GM12878 (cell line): Measurements from ENCODE around the gene EWSR1. TPM values are rescaled to one million over a fixed set of nuclear protein-coding genes. Genes with fewer than 3 reads are reported as not detected.

Experiments
- ATAC-seq: fragments of 200-7000 bp; cut with Tn5 transposase; 3 replicates; pipeline ENCODE4 v1.9.1; 2020; ENCODE audit warnings: mild to moderate bottlenecking, moderate library complexity
- BruUV-seq: library from RNA; stranded (reverse); fragments of 400-500 nt; replicated peaks from 2 replicates; lab custom pipeline; 2021; lab: Mats Ljungman, UMichigan
- CTCF ChIA-PET: fragments of 300-600 bp; sonication (Branson Sonifier 250); formaldehyde crosslinking; extraction: SDS; loops from one replicate; lab custom pipeline; 2021; ENCODE audit warnings: inconsistent platforms; lab: Yijun Ruan, JAX
- POLR2A ChIA-PET: fragments of 350-600 bp; formaldehyde crosslinking; extraction: SDS; loops from one replicate; lab custom pipeline; 2021; ENCODE audit warnings: inconsistent platforms; lab: Charles Lee
- RAD21 ChIA-PET: fragments of 300-600 bp; sonication (Branson Sonifier 250); formaldehyde crosslinking; loops from one replicate; lab custom pipeline; 2023; ENCODE audit warnings: antibody characterized with exemption; ENCODE audit not compliant: unreplicated experiment; lab: Charles Lee
- SMC1A ChIA-PET: fragments of 300-600 bp; sonication (Branson Sonifier 250); formaldehyde crosslinking; loops from one replicate; lab custom pipeline; 2023; ENCODE audit not compliant: unreplicated experiment, uncharacterized antibody; lab: Charles Lee
- DNase-seq: peaks from one replicate; pipeline ENCODE4 v3.0.0-alpha.2; 2011; ENCODE audit warnings: low read depth, low spot score
- FAIRE-seq: peaks from 3 replicates; lab custom pipeline; 2011; peaks lifted over from hg19 to GRCh38; lab: Jason Lieb, UNC
- H2AFZ ChIP-seq: 2 replicates; pipeline ENCODE4 v1.6.0; 2011; ENCODE audit warnings: low read depth, low read length, control low read depth; ENCODE audit not compliant: control insufficient read depth
- H3K27ac ChIP-seq: 2 replicates; pipeline ENCODE4 v1.5.1; 2011; ENCODE audit warnings: control low read depth; ENCODE audit not compliant: control insufficient read depth, insufficient read depth
- H3K27me3 ChIP-seq, 2 experiments: replicated peaks in 1 of 2; 2 replicates each; pipeline versions ENCODE4 v1.6.0 to v1.6.1; 2011; ENCODE audit warnings: low read length in 1 of 2; ENCODE audit not compliant: control insufficient read depth in 2 of 2, insufficient read depth in 2 of 2
- H3K36me3 ChIP-seq, 2 experiments: 2 replicates each; pipeline ENCODE4 v1.5.1; 2011; ENCODE audit warnings: low read length in 1 of 2; ENCODE audit not compliant: control insufficient read depth in 2 of 2, insufficient read depth in 2 of 2
- H3K4me1 ChIP-seq: 2 replicates; pipeline ENCODE4 v1.6.1; 2011; ENCODE audit warnings: mild to moderate bottlenecking, low read length, moderate library complexity, mixed read lengths; ENCODE audit not compliant: control insufficient read depth, insufficient read depth
- H3K4me2 ChIP-seq: 2 replicates; pipeline ENCODE4 v1.6.0; 2011; ENCODE audit warnings: control low read depth; ENCODE audit not compliant: control insufficient read depth, insufficient read depth
- H3K4me3 ChIP-seq: fragments of 200-600 bp; sonication (generic); 2 replicates; pipeline ENCODE4 v1.5.1; 2016
- H3K79me2 ChIP-seq: 2 replicates; pipeline ENCODE4 v1.6.0; 2011; ENCODE audit warnings: low read length; ENCODE audit not compliant: control insufficient read depth, insufficient read depth
- H3K9ac ChIP-seq: 2 replicates; pipeline ENCODE4 v1.8.0; 2011; ENCODE audit warnings: low read length, control low read depth, mixed read lengths; ENCODE audit not compliant: control insufficient read depth, insufficient read depth
- H3K9me3 ChIP-seq: replicated peaks from 3 replicates; pipeline ENCODE4 v1.5.1; 2011; ENCODE audit warnings: mild to moderate bottlenecking, low read length; ENCODE audit not compliant: control insufficient read depth, insufficient read depth
- H4K20me1 ChIP-seq: 2 replicates; pipeline ENCODE4 v1.6.0; 2011; ENCODE audit not compliant: control insufficient read depth, insufficient read depth
- BHLHE40 ChIP-seq, 2 experiments: fragments of 450-650 bp in 1 of 2; IDR thresholded peaks; 2 replicates each; pipeline ENCODE4 v1.6.1; 2011 to 2017; ENCODE audit warnings: low read depth in 2 of 2, borderline replicate concordance in 1 of 2, improper control_type of control experiment in 1 of 2, low read length in 1 of 2, mild to moderate bottlenecking in 1 of 2
- ELK1 ChIP-seq: IDR thresholded peaks from 2 replicates; pipeline ENCODE4 v1.6.1; 2012; ENCODE audit warnings: low read depth, low read length, improper control_type of control experiment
- LARP7 ChIP-seq: fragments of 450-650 bp; IDR thresholded peaks from 2 replicates; pipeline ENCODE4 v1.6.1; 2017; ENCODE audit warnings: mild to moderate bottlenecking
- MYC ChIP-seq: IDR thresholded peaks from 2 replicates; pipeline ENCODE4 v1.6.1; 2011; ENCODE audit warnings: mild to moderate bottlenecking, low read length, moderate library complexity, inconsistent platforms; ENCODE audit not compliant: insufficient read depth, insufficient replicate concordance, insufficient read length, severe bottlenecking
- PML ChIP-seq: IDR thresholded peaks from 2 replicates; pipeline ENCODE4 v1.6.1; 2012; ENCODE audit warnings: low read length, inconsistent platforms
- POLR2AphosphoS5 ChIP-seq: IDR thresholded peaks from 2 replicates; pipeline ENCODE4 v1.6.1; 2011; ENCODE audit warnings: mild to moderate bottlenecking, low read length, inconsistent platforms
- SMARCA5 ChIP-seq: fragments of 450-650 bp; IDR thresholded peaks from 2 replicates; pipeline ENCODE4 v1.6.1; 2017; ENCODE audit warnings: mild to moderate bottlenecking
- ZBED1 ChIP-seq: IDR thresholded peaks from 2 replicates; pipeline ENCODE4 v1.6.1; 2016; ENCODE audit warnings: borderline replicate concordance
- WGBS: methylation state at CpG from one replicate; pipeline ENCODE4 v1.1.6; 2016; ENCODE audit warnings: low lambda C conversion rate; ENCODE audit not compliant: insufficient replicate concordance, insufficient coverage; ENCODE audit errors: missing lambda C conversion rate; 5-methylcytosine and 5-hydroxymethylcytosine counted together
- in situ Hi-C: fragments of 300-500 bp; cut with MboI; formaldehyde crosslinking; loops from 9 replicates; pipeline ENCODE4 v1.14.3; 2018; ENCODE audit warnings: mixed read lengths
- intact Hi-C: fragments of 100-400 bp; cut with micrococcal nuclease; formaldehyde crosslinking; loops from one replicate; pipeline ENCODE4 v1.14.2; 2022; ENCODE audit not compliant: unreplicated experiment
- polyA plus RNA-seq, 11 experiments: library from polyadenylated mRNA; depleted of rRNA in 4 of 11; unstranded in 6 of 11; stranded (reverse) in 5 of 11; fragments of >200 nt; fragmentation: Nextera tagmentation in 4 of 11; fragmentation: Illumina TruSeq in 1 of 11; extraction: Ambion mirVana in 4 of 11; extraction: Trizol in 1 of 11; gene quantifications; 1 replicate in 1 of 11; 2 replicates in 10 of 11; pipeline versions ENCODE4 v1.2.1 to v1.2.3, GENCODE V29; 2011 to 2016; ENCODE audit warnings: inconsistent platforms in 2 of 11, missing spikeins in 2 of 11, low read depth in 1 of 11
- total RNA-seq, 4 experiments: library from RNA; depleted of rRNA in 3 of 4; stranded (reverse); fragments of >200 nt in 3 of 4; fragmentation: Illumina TruSeq in 1 of 4; extraction: Trizol in 1 of 4; gene quantifications; 2 replicates each; pipeline versions ENCODE4 v1.2.1 to v1.2.3, GENCODE V29; 2013 to 2021
- TF ChIP-seq, protein P1 (sequence below): fragments of 450-650 bp; IDR thresholded peaks from 2 replicates; pipeline ENCODE4 v1.6.1; 2017; ENCODE audit warnings: mild to moderate bottlenecking, moderate library complexity
- TF ChIP-seq, protein P2 (sequence below): IDR thresholded peaks from 2 replicates; pipeline ENCODE4 v1.6.1; 2011; ENCODE audit warnings: low read depth, mild to moderate bottlenecking, low read length, moderate library complexity, borderline replicate concordance; ENCODE audit errors: extremely low read depth

Gene EWSR1
- total and polyA plus RNA-seq, 10 of the 15 experiments (the other 5 are each of a cell fraction or from before 2014, with no cell fraction given): 130 to 480 (median 356) TPM

GRCh38 chr22:29267462-29267857, 608 bp upstream of the EWSR1 start (continued):
- TF ChIP-seq, protein P1, sequence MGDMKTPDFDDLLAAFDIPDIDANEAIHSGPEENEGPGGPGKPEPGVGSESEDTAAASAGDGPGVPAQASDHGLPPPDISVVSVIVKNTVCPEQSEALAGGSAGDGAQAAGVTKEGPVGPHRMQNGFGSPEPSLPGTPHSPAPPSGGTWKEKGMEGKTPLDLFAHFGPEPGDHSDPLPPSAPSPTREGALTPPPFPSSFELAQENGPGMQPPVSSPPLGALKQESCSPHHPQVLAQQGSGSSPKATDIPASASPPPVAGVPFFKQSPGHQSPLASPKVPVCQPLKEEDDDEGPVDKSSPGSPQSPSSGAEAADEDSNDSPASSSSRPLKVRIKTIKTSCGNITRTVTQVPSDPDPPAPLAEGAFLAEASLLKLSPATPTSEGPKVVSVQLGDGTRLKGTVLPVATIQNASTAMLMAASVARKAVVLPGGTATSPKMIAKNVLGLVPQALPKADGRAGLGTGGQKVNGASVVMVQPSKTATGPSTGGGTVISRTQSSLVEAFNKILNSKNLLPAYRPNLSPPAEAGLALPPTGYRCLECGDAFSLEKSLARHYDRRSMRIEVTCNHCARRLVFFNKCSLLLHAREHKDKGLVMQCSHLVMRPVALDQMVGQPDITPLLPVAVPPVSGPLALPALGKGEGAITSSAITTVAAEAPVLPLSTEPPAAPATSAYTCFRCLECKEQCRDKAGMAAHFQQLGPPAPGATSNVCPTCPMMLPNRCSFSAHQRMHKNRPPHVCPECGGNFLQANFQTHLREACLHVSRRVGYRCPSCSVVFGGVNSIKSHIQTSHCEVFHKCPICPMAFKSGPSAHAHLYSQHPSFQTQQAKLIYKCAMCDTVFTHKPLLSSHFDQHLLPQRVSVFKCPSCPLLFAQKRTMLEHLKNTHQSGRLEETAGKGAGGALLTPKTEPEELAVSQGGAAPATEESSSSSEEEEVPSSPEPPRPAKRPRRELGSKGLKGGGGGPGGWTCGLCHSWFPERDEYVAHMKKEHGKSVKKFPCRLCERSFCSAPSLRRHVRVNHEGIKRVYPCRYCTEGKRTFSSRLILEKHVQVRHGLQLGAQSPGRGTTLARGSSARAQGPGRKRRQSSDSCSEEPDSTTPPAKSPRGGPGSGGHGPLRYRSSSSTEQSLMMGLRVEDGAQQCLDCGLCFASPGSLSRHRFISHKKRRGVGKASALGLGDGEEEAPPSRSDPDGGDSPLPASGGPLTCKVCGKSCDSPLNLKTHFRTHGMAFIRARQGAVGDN: peak; percentile 58; the same call in 1 of the 2 replicates
- TF ChIP-seq, protein P2, sequence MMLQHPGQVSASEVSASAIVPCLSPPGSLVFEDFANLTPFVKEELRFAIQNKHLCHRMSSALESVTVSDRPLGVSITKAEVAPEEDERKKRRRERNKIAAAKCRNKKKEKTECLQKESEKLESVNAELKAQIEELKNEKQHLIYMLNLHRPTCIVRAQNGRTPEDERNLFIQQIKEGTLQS: no peak
- TF ChIP-seq SMARCA5: 0 out of 2 replicates have a peak, but pooled peaks have one; percentile 0
- 0 out of 2 replicates have a peak, but pooled peaks have one; percentile 8 for TF ChIP-seq POLR2AphosphoS5
- TF ChIP-seq BHLHE40 (IDR thresholded peaks at IDR 0.05; ENCODE audit: borderline replicate concordance in 1 of 2, low read depth in 2 of 2, low read length in 1 of 2): no peak

DNA sequence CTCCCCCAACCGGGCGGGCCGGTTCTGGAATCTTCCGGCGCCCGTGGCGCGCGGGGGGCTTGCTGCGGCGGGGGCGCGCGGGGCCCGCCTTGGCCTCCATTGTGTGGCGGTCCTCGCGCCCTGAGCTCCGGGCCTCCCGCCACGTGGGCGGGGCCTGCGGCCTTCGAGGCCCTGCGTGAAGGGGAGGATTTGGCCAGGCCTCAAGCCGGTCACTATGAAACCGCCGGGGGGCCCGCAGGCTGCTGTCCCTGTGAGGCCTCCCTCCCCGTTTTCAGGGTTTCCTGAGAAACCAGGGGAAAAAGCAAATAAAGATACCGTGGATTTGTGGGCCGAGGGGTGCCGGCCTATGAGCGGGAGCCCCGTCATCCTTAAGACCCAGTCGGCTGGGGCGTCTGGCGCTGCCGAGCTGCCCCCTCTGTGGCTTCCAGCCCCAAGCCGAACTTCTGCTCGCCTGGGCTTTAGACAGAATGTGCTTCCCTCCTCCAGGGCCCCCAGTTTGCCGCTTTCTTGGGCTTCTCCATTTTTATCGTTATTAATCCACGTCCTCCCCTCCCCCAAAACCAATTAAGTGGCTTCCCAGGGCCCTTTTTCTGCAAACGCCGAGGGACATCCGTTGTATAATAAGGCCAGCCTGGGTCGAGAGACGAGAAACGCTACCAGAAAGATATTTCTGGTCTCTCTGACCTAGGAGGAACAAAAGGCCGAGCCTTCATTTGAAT, 602 bp downstream of the EWSR1 start:
- H3K4me1 ChIP-seq: peaks cover 3% of the 10 kb centered on the region; the same call in 1 of the 2 replicates
- in situ Hi-C loops (no loop called here), intact Hi-C loops (no loop called here)
- ChIA-PET CTCF (no interaction called here), POLR2A (no interaction called here), RAD21 (no interaction called here), SMC1A (no interaction called here)
- under 1% methylated on average over 47 of the region's 51 CpGs for WGBS
- ATAC-seq (peak; percentile 61), FAIRE-seq (no peak), DNase-seq (no peak)
- peaks cover 13 to 32% of the 10 kb centered on the region in 2 experiments for H3K36me3 ChIP-seq
- no peaks in the 10 kb centered on the region for H3K27me3 ChIP-seq
- no peak overlapping the region; the same call in 1 of the 2 replicates for H2AFZ ChIP-seq
- H3K9me3 ChIP-seq: no peaks in the 10 kb centered on the region
- H3K4me2 ChIP-seq: peak overlapping the region; percentile 60
- H3K27ac ChIP-seq: peak overlapping the region; percentile 100
- H3K4me3 ChIP-seq: peak overlapping the region; percentile 96
- no TSS peak for BruUV-seq
- H4K20me1 ChIP-seq: peaks cover 22% of the 10 kb centered on the region
- H3K79me2 ChIP-seq: peaks cover 81% of the 10 kb centered on the region
- peak overlapping the region; percentile 99 for H3K9ac ChIP-seq
- TF ChIP-seq ZBED1 (no peak), LARP7 (peak; percentile 78), MYC (no peak), ELK1 (no peak), PML (no peak)
- TF ChIP-seq, protein P1: peak; percentile 91
